HG02870 (cell line): Measurements from ENCODE around the gene C2CD5.
"Not testable (repeated sequence)": the region's sequence is repeated elsewhere in the genome, so short reads cannot be mapped to it uniquely, and the experiment has no call there.

Experiments
- ATAC-seq: cut with Tn5 transposase; IDR thresholded peaks from one replicate; pipeline ENCODE4 v1.9.1; 2021; ENCODE audit warnings: mild to moderate bottlenecking, moderate library complexity; ENCODE audit not compliant: unreplicated experiment

C2CD5 gene

DNA sequence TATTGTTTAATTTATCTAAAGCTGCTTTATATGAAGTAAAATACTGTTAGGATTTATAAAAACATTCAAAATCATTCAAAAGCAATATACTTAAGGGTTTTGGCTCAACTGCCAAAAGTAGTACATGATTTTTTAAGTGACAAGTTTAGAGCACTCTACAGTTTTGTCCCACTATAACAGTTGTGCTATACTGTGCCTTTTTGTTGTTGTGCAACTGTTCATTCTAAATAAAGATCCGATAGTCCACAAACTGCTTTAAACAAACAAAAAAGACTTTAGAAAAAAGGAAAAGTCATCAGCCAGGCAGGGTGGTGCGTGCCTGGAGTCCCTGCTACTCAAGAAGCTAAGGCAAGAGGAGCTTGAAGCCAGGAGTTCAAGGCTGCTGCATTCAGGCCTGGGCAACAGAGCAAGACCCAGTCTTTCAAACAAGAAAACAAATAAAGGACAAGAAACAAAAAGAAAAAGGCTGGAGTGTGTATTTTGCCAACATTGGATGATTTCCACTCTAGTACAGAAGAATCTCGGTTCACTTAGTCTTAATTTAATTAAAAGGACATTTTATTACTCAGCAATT lies 7.3 kb downstream of the C2CD5 start:
- ATAC-seq: no peak

DNA sequence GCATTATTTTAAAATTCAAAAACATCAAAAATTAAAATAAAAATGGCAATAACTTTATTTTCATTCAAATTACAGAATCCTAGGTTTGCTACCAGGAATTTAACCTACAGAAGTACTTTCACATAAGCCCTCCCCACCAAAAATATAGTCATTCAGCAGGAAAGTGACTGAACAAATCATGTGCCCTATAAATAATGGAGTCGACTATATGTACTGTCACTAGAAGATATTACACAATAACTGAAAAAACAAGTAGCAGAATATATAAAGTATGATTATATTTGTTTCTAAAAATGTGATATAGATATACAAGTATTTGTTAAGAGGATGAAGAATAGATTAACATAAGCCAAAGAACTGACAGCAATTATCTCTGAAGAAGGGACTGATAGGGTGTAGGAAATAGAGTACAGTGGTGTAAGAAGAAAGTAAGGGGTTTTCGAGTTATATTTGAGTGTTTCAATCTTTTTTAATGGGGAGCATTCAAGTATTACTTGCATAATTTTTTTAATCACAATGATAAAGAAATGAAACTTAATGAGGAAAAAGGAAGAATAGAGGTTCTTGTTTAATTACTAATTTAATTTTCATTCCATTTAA lies 7.9 kb downstream of the C2CD5 start:
- ATAC-seq: no peak

DNA sequence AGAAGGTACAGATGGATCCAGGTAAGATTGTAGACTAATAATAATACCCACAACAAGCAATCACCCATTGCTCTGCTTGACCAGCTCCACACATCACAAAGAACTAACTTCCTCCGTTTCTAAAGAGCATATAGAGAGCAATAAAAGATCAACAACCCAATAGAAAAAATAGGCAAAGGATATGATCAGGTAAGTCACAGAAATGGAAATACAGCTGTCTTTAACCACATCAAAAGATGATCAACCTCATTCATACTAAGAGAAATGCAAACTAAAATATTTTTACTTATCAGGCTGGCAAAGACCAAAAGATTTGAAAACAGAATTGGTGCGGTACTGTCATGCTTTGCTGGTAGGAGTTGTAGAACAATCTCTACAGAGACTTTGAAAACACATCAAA lies 8.9 kb downstream of the C2CD5 start:
- no peak for ATAC-seq

DNA sequence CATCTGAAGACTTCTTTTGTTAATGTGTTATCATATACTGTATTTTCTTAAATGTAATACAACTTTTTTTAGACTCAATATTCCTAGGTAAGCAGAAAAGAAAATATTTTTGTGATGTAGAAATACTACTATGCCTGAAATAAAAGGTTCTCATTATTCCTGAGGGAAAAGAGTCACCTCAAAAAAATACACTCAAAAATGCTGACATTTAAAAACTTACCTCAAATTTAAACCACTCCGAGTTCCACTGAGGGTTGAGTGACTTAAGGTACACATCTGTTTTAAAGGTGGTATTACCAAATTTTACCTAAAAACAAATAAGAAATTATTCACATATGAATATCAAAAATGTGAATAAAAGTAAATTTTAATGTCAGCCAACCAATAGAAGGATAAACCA lies 9.3 kb downstream of the C2CD5 start:
- no peak for ATAC-seq

DNA sequence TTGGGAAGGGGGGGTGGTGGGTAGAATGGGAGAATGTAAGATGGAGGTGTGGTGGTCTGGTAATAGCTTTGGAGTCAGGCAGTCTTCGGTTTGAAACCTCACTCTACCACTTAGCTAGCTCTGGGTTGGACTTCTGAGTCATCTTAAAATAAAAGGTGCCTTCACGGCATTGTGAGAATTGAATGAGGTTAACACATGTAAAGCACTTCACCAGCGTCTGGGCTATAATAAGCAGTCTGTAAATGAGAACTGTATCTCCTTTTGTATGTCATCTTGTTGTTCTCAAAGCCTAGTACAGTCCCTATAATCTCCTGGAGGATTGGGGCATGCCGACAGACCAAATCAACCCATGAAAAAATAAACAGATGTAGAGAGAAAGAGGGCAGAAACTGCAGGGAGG lies 11.2 kb downstream of the C2CD5 start:
- no peak for ATAC-seq

DNA sequence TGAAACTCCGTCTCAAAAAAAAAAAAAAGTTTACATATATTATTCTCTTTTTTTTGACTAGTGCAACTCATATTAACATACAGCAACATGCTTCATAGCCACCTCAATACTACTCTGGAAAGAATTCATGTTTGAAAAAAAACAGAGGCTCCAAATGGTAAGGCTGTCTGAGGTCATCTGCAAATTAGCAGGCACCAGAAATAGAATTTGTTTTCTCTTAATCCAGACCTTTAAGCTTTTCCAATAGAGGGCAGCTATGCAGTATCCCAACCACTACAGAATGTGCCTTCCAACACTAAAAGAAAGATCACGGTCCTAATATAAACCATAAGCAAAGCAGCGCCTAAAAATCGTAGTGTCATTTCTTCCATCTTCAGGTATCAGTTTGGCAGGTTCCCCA lies 12.0 kb downstream of the C2CD5 start:
- ATAC-seq: no peak

DNA sequence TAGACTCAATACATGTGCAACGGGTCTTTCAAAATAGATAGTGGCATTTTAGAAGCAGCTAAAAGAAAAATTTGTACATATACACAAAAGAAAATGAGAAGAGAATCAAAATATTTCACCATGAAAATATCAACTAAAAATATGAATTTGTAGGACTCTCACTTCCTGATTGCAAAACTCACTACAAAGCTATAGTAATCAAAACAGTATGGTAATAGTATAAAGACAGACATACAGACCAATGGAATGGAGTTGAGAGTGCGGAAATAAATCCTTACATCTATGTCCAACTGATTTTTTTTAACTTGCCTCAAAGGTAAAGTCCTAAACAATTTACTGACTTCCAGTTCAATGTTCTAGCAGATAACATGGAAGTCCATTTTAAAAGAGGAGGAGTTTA lies 13.1 kb downstream of the C2CD5 start:
- no peak for ATAC-seq

DNA sequence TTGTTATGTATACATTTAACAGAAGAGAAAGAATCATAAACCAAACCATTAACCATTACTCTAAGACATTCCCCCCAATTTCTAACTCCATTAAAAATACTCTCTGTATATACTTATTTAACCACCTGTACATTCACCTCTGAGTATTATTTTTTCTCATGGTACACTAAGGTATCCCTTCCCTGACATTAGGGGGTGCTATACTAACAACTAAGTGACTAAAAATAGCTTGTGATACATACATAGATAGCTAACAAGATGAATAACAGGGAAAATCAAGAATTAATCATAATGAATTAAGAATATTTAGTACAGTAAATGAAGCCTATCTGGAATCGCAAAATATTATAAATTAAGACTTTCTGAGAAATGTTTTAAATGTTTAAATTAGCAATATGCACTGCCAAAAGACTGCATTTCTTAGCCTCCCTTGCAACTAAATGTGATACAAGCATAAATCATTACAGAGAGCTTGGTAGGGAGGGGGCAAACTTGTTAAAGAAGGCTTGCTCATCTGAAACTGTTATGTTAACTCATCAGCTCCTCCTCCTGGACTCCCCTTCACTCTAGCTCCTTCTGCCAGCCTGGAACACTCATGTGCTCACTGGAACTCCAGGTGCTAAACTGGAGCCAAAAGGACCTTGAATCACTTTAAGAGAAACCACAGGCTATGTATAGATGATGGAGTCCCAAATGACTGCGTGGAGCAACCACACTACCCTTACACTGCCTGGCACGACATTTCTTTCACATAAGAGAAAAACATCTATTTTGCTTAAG lies 14.9 kb downstream of the C2CD5 start:
- ATAC-seq: peak; percentile 80

DNA sequence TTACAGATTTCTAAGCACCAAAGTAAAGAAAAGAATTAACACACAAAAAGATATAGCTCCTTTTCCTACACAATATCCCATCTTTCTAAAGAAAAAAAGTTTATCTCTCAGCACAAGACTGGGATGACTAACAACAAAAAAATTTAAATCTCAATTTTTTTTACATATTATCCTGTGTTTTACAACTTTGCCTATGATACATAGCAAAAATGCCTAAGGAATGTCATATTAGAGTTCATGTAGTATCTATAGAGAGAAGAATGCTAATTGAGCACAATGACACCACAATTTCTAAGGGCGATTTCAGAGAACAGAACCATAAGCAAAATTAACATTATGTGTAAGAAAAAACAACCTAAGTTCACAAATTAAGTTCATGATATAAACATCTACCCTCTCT lies 16.3 kb downstream of the C2CD5 start:
- ATAC-seq: no peak

DNA sequence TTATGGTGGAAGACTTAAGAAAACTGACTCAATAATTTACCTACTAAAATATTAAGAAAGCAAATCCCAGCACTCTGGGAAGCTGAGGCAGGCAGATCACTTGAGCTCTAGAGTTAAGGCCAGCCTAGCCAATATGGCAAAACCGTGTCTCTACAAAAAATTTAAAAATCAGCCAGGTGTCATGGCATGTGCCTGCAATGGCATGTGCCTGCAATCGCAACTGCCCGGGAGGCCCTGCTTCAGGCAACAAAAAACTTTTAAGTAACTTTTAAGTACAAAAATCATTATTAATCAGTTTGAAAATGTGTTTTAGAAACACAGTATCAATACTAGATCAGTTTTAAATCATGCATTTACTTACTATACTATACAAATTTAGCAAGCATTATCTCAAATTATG lies 17.5 kb downstream of the C2CD5 start:
- ATAC-seq: no peak

DNA sequence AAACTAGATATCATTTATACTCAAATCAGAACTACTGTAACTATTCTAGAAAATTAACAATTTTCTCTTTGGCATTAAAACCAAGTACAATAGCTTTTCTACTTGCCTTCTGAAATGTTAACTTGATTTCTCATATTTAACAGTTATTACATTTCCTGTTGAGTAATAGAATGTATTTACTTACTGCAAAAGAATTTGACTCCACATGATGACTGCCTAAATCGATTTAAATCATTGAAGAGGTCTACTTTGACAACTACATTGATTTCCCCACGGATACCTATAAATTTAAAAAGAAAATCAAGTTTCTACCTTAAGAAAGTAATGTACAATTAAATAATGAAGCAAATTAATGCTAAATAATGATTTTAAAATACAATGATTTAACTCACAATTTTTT lies 18.9 kb downstream of the C2CD5 start:
- no peak for ATAC-seq

DNA sequence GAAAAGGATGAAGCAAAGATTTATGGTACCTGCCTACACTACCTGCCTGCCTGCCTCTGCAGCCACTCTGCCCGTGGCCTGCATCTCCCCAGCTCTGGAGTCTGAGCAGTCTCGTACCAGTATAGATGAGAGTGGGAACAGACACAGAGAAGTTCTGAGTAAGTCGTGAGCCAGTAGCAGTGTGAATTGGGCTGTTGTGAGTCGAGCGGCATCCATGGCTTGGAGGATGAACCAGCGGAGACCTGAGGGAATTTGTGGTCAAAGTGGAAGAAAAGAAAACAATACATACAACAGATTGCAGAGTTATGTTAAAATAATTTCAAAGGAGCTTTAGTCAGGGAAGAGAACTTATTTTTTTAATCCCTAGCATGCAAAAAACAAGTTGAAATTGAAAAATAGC lies 25.3 kb downstream of the C2CD5 start:
- no peak for ATAC-seq

DNA sequence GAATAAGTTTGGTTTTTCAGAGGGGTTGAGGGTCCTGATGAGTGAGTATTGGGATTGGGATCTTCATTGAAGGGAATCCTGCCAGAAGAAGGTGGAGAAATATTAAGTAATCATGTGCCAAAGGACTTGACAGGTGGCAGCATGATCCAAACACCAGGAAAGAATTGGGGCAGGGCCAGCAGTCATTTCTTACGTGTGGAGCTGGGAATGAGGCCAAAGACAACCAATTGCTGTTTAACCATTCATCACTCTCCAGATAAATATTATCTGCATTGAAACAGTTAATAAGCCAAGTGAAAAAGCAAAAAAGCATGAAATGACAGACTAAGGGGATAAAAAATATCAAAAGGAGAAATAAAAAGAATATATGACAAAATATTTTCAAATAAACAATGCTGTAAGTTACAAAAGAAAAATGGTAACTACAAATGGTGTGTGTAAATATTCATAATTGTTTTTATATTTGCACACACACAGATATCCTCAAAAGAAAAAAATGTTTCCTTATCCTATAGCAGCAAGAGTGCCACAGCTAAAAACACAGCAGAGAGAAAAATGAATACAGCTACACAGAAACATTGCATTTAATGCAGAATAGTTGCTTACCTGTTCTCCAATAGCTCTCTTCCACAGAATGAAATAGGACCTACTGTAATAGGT lies 26.2 kb downstream of the C2CD5 start:
- no peak for ATAC-seq

DNA sequence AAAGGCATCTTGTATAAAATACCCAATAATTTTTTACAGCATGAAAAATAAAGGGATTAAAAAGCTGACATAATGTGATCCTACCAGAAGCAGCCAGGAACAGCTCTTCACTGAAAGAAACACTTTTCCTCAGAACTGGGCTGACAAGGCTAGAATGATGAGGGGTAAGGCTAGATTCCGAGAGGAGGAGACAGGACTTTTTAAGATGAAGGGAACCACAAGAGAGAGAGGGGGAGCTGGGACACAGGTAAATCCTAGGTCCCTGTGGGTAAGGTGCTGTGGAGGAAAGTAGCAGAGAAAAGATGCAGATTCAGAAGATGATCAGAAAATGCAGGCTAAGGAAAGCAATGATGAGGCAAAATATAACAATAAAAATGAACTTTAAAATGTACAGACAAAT lies 29.5 kb downstream of the C2CD5 start:
- no peak for ATAC-seq

DNA sequence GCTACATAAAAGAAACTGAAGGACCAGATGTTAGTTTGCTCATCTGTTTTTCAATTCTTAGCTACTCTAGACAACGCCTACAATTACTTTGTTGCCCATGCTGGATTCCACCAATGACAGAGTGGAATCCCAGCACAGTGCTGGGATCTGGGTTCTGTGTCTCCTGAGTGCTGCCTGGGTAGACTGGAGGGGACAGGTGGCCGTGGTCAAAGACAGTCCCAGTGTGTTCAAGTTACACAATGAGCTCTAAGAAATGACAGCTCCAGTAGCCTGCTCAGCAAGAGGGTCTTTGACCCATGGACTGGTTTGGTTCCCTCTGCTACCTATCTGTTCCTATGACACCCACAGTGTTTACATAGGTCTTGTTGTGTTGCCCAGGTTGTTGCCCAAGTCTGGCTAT lies 38.5 kb downstream of the C2CD5 start:
- ATAC-seq: no peak

DNA sequence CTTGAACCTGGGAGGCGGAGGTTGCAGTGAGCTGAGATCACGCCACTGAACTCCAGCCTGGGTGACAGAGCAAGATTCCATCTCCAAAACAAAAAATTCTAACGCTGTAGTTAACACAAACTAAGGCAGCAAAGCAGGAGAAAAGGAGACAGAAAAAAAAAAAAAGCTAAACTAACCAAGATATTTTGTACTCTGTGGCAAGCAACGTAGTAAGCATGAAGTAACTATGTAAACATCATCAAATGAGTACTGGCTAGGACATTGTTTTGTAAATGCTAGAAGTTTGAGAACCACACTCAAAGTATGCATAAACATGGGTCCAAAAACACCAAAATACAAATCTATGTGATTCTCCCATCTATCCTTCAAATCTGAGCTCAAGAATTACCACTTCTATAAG lies 44.2 kb downstream of the C2CD5 start:
- no peak for ATAC-seq

DNA sequence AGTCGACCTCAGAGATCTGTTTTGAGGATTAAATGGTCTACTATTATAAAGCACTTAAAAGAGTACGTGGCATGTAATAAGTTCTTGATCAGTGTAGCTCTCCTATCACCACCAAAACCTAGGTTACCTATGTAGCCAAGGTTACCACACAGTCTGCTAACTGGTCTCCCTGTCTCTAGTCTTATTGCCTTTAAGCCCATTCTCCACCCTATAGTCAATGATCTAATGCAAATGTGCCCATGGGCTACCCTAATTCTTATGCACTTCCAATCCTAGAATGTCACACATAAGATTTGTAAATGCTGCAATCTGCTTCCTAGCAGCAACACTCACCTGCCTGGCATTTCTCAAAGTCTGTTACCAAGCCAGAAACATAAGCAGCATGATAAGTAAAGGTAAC lies 44.9 kb downstream of the C2CD5 start:
- no peak for ATAC-seq

DNA sequence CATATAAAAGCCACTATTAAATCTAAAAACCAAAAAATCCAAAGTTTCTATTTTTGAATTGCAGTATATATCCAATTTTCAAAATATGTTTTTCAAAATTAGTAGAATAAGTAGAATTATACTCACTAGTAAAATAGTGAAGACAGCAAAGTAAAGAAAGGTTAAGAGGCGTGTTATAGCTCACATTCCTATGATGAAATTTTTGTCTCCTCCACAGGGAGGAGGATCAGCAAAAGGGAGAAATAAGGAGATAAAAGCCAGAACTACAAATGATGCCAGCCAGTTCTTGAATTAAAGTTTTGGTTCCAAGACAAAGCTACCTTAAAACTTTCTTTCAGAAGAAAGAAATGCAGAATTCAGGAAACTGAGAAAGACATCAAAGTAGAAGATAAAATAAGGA lies 50.0 kb downstream of the C2CD5 start:
- ATAC-seq: no peak

DNA sequence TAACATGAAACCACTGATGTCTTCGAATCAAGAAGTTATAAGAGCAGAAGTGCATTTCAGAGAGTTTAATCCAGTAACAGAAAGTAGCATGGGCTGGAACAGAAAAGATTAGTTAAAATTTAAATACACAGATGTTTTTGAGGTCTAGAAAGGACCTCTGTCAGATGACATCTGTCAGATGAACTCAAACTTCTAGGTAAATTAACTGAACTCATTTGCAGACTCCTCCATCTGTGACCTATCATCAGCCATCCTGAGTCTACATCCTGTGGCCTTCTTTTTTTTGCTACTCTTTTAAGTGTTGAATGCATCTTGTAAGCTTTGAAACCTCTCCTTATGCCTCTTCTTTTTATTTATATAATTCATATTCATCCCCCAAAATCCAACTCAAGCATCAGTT lies 53.3 kb downstream of the C2CD5 start:
- ATAC-seq: no peak

DNA sequence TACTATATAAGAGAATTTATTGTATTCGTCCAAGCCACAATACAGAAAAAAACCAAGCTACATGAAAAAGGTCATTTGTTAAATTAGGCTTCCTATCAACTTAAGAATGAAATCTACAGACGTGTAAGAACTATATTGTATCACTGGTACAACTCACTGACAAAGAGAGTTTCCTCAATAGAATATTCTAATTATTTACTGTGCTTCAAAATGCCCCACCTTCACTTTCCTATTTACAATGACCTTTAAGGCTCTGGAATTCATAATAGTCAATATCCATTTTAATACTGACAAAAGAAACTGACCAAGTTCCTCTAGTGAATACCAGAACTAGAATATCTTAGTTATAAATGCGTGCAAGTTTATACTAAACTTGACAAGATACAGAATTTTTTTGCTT lies 55.9 kb downstream of the C2CD5 start:
- no peak for ATAC-seq

DNA sequence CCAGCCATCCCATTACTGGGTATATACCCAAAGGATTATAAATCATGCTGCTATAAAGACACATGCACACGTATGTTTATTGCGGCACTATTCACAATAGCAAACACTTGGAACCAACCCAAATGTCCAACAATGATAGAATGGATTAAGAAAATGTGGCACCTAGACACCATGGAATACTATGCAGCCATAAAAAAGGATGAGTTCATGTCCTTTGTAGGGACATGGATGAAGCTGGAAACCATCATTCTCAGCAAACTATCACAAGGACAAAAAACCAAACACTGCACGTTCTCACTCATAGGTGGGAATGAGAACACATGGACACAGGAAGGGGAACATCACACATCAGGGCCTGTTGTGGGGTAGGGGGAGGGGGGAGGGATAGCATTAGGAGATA lies 56.7 kb downstream of the C2CD5 start:
- not testable (repeated sequence) for ATAC-seq

DNA sequence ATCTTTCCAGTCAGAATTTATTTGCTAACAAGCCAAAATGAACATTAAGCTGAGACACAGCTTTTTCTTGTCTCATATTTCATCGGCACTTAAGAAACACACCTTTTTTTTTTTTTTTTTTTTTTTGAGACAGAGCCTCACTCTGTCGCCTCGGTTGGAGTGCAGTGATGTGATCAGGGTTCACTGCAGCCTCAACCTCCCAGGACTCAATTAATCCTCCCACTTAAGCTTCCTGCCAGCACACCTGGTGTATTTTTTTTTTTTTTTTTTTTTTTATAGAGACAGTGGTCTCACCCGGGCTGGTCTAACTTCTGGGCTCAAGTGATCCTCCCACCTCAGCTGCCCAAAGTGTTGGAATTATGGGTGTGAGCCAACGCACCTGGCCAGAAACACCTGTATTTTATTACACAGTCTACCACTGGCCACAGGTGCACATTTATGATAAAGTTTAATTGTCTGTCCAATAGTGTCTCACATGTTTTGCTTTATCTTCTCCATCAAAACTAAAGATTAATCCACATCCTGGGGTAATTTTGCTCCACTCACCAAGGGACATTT lies 62.7 kb downstream of the C2CD5 start:
- ATAC-seq: no peak
